OCI-LY3 (cell line): ENCODE measurements around the gene FANCG.

Experiments used
- CTCF ChIP-seq: fragments of 200-600, 300-600 bp; sonication (generic); IDR thresholded peaks from 2 replicates; pipeline ENCODE4 v1.5.1; 2014; ENCODE audit warnings: antibody characterized with exemption, low read length, low read depth
- EZH2phosphoT487 ChIP-seq: fragments of 200-600 bp; shearing (Covaris generic); IDR thresholded peaks from 2 replicates; pipeline ENCODE4 v1.6.1; 2018; ENCODE audit warnings: antibody characterized with exemption, mixed run types, low read depth

- TF ChIP-seq CTCF: no peak
- TF ChIP-seq EZH2phosphoT487: no peak
These were observed 12.7 kb downstream of the FANCG start for GRCh38 chr9:35067056-35067455.
